ENCODE measurements around the gene MRPL14. TPM values are rescaled to one million over a fixed set of nuclear protein-coding genes. Genes with fewer than 3 reads are reported as not detected.

MRPL14 gene
- total and polyA plus RNA-seq, 2 of the 4 experiments (the other 2 are of a cell fraction) = 43.7 to 87.9 TPM

DNA sequence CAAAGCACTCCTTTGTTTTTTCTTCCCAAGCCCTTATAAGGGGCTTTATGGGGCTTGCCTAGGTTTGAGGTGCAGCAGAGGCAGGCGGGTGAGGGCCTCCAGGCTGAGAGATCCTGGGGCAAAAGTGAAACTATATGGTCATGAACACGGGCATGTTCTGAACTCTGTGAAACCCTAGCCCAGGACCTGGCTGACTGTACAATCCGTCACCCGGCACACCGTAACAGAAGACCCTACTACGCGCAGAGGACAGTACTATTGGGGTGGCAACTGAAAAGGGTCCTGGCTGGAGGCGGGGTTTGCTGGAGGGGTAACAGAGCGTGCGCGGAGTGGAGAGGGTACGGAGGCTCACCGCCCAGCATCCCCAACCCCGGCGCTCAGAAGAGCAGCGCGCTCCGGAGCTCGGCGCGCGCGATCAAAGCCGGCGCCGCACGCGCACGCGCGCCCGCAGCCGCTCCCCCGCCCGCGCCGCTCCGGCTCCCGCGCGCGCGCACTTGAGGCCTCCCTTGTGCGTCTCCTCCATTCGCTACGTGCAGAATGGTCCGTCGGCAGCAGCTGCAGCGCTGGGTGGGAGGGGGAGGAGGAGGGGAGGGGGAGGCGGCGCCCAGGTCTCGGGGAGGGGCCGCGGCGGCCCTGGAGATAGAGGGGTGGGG is 54.2 kb downstream of the MRPL14 start (continued):
- TF ChIP-seq CEBPB (IDR thresholded peaks at IDR 0.05; ENCODE audit: low read depth, low read length) (no peak), NFE2L2 (IDR thresholded peaks at IDR 0.05; ENCODE audit: low read depth, low read length) (no peak)

DNA sequence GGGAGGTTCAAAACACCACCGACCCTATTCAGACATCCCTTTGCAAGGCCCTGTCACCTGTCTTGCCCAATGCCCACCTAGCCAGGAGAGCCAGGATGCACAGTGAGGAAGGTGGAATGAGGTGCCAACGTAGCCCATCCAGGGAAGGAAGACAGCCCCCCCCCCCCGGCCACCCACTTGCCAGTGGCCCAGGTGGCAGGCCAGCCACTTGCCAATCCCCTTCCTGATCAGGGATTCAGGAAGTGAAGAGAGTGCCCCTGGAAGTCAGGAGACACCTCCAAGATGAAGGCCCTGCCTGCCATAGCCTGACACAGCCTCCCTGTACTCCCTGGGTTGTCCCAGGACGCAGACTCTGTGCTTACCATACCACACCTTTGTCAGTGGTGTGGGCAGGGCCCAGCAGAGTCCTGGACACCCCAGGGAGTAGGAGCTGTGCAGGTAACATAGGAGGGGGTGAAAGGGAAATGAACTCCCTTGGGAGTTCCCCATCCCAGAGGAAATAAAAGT is 54.7 kb downstream of the MRPL14 start:
- no peak for DNase-seq
- in situ Hi-C loops (cut with MboI; ENCODE audit: low sequenced_read_pairs) (loop anchor here (5.0 to 10.0 kb wide), 2 partner anchors 300 to 468 kb away; partner anchors contain the start of gene VEGFA), dilution Hi-C loops (cut with HindIII; ENCODE audit: low sequenced_read_pairs, unreplicated experiment) (no loop called here), intact Hi-C loops (cut with micrococcal nuclease) (loop anchor here (5.0 kb wide), 2 partner anchors 80 to 140 kb away; no protein-coding TSS in a partner anchor)
- Histone ChIP-seq H2AK9ac (replicated peaks; ENCODE audit: low read depth, low read length, poor library complexity) (peak overlapping the region; percentile 100), H4K8ac (ENCODE audit: low read depth in 2 of 2, low read length in 2 of 2) (peak overlapping the region; percentile 98 to 100), H3K36me3 (ENCODE audit: control insufficient read depth, insufficient read depth, low read length) (no peaks in the 10 kb centered on the region), H4K20me1 (ENCODE audit: insufficient read depth, low read length) (no peaks in the 10 kb centered on the region), H3K9me3 (ENCODE audit: control insufficient read depth, insufficient read depth, low read length) (no peaks in the 10 kb centered on the region), H3K18ac (ENCODE audit: low read depth, low read length) (peak overlapping the region; percentile 95), H3K9me1 (ENCODE audit: insufficient read depth, low read length) (peaks cover 21% of the 10 kb centered on the region), H3K79me1 (ENCODE audit: low read depth in 1 of 2, low read length in 2 of 2) (peaks cover 0 to 20% of the 10 kb centered on the region in 2 experiments; a peak in 3 of 4 replicates), H2BK5ac (ENCODE audit: low read depth, low read length, poor library complexity, severe bottlenecking) (peak overlapping the region; percentile 98), H3K23ac (ENCODE audit: low read depth, low read length) (peak overlapping the region; percentile 98), H3K56ac (ENCODE audit: extremely low read depth, insufficient read depth, low read length) (peak overlapping the region; percentile 95), H3K4me3 (ENCODE audit: insufficient read depth, low read depth, low read length) (no peak overlapping the region), H3K4me2 (ENCODE audit: low read depth, low read length) (peak overlapping the region; percentile 95), H3K9ac (ENCODE audit: low read depth, low read length) (peak overlapping the region; percentile 93), H2AFZ (replicated peaks; ENCODE audit: low read length, poor library complexity) (peak overlapping the region; percentile 95), H2BK15ac (ENCODE audit: low read depth, low read length) (peak overlapping the region; percentile 100), H3K27ac (ENCODE audit: insufficient read depth, low read length) (peak overlapping the region; percentile 96), H4K5ac (ENCODE audit: low read depth, low read length) (peak overlapping the region; percentile 99), H2BK20ac (ENCODE audit: low read depth, low read length) (peak overlapping the region; percentile 99), H3K27me3 (ENCODE audit: control insufficient read depth, insufficient read depth, low read length) (no peaks in the 10 kb centered on the region), H3K4me1 (ENCODE audit: control insufficient read depth, insufficient read depth, low read length) (peaks cover 40% of the 10 kb centered on the region), H2AK5ac (ENCODE audit: low read depth, low read length) (peak overlapping the region; percentile 100), H3K14ac (replicated peaks; ENCODE audit: low read depth, low read length) (peak overlapping the region; percentile 99), H4K91ac (ENCODE audit: insufficient read depth, low read depth, low read length) (peak overlapping the region; percentile 100), H3K4ac (ENCODE audit: low read depth, low read length) (peak overlapping the region; percentile 94), H2BK120ac (ENCODE audit: low read depth, low read length) (peak overlapping the region; percentile 99)
- POLR2A ChIA-PET (ENCODE audit: unreplicated experiment) = no interaction called here
- BruUV-seq (replicated peaks) = no TSS peak
- peak; percentile 58; the same call in 1 of the 2 replicates for TF ChIP-seq POLR2A (IDR thresholded peaks at IDR 0.05; ENCODE audit: low read depth, low read length)
- TF ChIP-seq RFX5 (IDR thresholded peaks at IDR 0.05; ENCODE audit: low read depth, low read length) = no peak
- no peak for TF ChIP-seq RAD21 (IDR thresholded peaks at IDR 0.05; ENCODE audit: low read length)
- TF ChIP-seq, protein P1, sequence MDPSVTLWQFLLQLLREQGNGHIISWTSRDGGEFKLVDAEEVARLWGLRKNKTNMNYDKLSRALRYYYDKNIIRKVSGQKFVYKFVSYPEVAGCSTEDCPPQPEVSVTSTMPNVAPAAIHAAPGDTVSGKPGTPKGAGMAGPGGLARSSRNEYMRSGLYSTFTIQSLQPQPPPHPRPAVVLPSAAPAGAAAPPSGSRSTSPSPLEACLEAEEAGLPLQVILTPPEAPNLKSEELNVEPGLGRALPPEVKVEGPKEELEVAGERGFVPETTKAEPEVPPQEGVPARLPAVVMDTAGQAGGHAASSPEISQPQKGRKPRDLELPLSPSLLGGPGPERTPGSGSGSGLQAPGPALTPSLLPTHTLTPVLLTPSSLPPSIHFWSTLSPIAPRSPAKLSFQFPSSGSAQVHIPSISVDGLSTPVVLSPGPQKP (IDR thresholded peaks at IDR 0.05; ENCODE audit: borderline replicate concordance, low read depth, low read length) = no peak
- no peak; the same call in 1 of the 2 replicates for ATAC-seq (ENCODE audit: low read depth)
- CTCF ChIA-PET = interaction anchor here (0.6 to 4.6 kb wide), 2 partner anchors 303 to 460 kb away, joined by 6 to 22 read pairs; partner anchors contain the start of gene VEGFA
- no CpG with 5 or more reads among the region's 4 CpGs for WGBS, 2 experiments (ENCODE audit: extremely low coverage in 2 of 2, insufficient read length in 1 of 2)

Data from IMR-90 (cell line).